Stimulated activated CD8-positive, alpha-beta memory T cell treated with anti-CD3 and anti-CD28 coated beads, Interleukin-15, amount 100 ng/mL, for 24 hours (primary cell): ENCODE results near the gene ZPLD1.

Source experiments
- DNase-seq: peaks from one replicate; pipeline ENCODE4 v3.0.0-alpha.2; 2020; ENCODE audit warnings: low read depth

The ZPLD1 gene

DNA sequence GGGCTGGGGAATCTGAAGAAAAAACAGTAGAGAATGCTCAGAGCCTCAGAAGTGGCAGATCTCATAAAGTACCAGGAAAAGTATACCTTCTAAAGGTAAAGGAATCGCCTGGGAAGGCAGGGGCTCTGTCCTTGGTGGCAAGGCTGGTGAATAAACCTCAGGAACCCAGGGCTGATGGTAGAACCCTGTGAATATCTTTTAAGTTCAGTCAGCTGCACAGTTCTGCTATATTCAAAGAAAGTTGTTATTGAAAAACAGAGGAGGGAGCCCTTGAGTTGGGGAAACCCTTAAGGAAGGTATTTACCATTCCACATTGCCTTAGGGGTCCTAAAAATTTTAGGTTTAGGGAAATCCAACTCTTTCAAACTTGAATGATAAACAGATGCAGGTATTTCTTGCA, 31.2 kb downstream of the ZPLD1 start:
- DNase-seq = no peak

DNA sequence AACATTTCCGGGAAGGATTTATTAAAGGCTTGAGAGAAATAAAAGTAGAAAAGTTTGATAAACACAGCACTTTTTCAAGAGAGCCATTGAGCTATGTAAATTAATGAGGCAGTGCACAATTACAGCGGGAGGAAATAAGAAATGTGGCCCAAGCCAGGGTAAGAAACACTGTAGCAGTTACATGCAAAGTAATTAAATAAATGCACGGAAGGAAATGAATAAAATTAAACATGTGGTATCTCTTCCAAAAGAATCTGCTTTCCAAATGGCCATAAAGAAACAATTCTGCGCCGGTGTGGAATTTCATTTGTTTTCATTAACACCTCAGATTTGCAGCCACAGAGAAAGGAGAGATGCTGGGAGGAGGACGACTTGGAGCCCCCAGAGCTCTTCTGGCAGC, 35.3 kb downstream of the ZPLD1 start:
- DNase-seq = no peak

DNA sequence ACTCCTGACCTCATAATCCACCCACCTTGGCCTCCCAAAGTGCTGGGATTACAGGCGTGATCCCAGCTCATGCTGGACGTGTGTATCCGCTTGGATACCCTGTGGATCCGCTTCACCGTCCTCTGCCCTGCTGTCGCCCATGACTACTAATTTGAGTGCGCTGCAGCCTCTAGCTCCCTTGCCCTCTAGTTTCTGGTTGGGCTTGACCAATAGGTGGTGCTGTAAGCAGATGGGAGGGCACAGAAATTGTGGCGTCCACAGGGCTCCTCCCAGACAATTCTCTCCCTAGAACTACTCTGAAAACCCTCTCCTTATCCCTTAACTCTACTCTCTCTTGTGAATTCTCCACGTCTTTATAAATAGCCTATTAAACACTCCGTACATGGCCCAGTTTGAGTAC, 36.2 kb downstream of the ZPLD1 start:
- DNase-seq = no peak

GRCh38 chr3:102471491-102471890, 36.7 kb downstream of the ZPLD1 start:
- no peak for DNase-seq

GRCh38 chr3:102473648-102474047, 38.8 kb downstream of the ZPLD1 start:
- DNase-seq = no peak

DNA sequence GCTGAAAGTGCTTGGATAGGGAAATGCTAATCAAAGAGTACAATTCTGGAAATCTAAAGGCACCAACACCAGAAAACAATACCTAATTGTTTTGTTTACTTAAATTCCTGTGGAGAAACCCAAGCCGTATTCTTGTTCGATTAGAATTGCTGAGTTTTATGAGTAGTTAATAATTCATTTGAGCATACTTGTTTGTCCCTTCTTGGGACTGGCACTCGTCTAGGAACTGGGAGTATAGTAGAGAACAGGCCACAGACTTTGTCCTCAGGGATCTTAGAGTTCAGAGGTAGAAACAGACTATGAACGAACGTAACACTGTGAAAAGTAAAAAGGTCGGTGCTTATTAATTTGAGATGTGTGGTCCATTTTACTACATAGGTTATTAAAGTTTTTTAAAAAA, 39.4 kb downstream of the ZPLD1 start:
- DNase-seq = no peak

- DNase-seq = no peak
Observed at GRCh38 chr3:102476198-102476597, 41.4 kb downstream of the ZPLD1 start.

GRCh38 chr3:102478160-102478559, 43.3 kb downstream of the ZPLD1 start:
- DNase-seq = no peak

DNA sequence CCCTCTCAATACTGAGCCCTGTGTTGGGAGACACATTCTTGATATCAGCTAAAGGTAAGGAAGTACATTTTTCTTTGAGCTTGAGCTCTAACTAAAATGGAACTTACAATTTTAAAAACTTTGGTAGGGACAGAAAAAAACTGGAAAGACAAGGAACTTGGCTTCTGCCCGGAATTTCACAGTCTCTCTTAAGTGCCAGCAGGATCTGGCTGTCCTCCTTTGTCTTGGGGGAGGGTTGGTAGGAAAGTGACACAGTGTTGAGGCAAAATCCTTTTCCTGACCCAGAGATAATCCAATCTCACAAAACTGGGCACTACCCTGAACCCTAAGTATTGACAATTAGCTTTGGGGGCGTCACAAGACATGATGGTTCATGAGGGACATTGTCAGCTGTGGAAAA, 45.3 kb downstream of the ZPLD1 start:
- no peak for DNase-seq

DNA sequence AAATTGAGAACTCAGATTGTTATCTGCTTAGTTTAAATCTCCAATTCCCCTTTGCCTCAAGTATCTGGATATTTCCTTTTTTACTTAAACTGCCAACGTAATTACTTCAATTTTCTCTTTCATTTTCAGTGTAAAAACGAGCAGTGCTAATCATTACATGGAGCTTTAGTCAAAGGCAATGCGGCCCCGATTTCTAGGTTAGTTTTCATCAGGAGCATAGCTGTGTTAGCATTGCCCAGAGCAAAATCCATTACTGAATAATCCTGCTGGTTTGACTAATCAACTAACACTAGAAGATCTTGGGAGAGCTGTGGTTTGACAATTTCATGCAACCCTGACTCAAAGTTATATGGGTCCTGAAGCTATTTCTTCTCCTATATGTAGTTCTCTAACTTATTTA, 46.2 kb downstream of the ZPLD1 start:
- DNase-seq = no peak

DNA sequence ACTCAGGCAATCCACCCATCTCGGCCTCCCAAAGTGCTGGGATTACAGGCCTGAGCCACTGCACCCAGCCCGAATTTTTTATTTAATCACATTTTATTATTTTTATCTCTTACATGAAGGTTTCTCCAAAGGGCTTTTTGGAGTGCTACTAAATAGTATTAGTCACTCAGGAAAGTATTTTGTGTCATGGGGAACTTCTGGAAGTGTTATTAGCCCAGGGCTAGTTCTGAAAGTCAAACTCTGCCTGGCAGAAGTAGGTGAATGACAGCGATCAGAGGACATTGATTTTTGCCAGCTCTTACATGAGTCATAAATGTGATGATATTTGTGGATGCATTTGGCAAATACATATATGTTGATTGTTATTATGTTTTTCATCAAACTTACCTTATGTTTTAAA, 48.7 kb downstream of the ZPLD1 start:
- DNase-seq = no peak

- DNase-seq = no peak
Observed at GRCh38 chr3:102484363-102484762, 49.5 kb downstream of the ZPLD1 start.

DNA sequence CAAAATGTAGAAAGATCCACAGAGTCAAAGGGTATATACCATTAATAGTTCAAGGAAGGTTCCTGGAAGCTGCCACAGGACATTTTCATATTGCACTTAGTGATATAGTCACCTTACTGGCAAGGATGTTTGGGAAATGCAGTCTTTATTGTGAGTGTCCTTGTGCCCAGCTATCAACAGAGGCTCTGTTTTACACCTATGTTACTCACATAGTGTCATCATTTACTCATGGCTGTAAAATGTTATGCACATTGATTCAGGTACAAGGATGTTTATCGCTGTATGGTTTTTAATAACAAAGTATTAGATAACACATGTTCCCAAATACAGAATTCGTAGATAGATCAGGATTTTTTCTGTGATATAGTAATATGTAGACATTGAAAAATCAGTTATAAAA, 50.9 kb downstream of the ZPLD1 start:
- no peak for DNase-seq

DNA sequence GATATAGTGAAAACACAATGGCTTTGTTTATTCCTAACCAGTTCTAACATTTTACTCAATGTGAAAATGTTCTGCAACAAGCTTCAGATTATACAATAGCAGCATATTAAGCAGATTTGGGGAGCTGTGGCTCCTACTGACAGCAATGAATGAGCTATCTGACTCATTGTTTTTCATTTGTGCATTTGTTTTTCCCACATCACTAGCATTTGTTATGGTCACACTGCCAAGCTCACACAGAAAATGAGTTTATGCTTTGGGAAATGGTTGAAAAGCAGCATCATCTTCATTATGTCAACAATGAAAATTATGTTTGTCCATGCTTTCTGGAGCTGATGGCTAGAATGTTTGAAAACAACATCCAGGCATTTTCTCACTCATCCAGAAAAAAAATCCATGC, 53.5 kb downstream of the ZPLD1 start:
- no peak for DNase-seq

- DNase-seq = no peak
Observed at GRCh38 chr3:102492300-102492699, 57.5 kb downstream of the ZPLD1 start.

DNA sequence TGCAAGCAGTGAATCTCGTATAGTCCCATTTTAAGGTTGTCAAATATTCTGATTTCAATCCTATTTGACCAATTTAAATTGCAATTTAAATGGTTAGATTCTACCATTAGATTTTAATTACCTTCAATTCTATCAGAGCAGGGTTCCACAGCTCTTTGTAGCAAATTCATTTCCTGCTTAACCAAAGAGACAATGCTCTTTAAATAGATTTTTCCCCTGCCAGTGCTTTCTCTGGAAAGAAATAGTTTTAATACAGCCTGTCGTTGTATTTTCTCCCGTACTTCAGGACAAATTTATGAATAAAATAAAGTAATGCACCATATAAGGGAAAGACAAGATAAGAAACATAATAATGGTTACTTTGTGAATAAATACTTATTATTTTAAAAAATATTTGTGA, 62.8 kb downstream of the ZPLD1 start:
- DNase-seq = no peak

DNA sequence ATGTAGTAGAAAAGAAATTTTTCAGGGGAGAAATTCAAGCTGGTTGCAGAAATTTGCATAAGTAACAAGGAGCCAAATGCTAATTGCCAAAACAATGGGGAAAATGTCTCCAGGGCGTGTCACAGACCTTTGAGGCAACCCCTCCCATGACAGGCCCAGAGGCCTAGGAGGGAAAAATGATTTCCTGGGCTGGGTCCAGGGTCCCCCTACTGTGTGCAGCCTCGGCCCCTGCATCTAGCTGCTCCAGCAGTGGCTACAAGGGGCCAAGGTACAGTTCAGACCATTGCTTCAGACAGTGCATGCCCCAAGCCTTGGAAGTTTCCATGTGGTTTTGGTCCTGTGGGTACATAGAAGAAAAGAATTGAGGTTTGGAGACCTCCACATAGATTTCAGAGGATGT, 70.7 kb downstream of the ZPLD1 start:
- DNase-seq = no peak

DNA sequence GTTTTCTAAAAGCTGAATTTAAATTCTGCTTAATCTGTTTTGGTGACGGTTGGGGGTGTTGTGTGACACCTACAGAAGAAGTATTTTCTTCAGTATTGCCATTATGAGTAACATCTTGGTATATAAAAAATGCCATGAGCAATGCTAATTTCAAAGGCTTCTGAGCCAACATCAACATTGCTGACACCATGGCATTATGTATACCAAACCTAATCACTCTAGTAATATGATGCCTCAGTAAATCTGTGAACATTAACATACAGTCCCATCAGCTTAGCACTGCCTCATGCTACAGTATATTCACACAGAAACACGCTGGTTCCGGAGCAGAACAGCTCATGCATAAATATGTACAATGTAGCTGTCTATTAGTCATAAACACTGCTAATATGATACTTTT, 75.8 kb downstream of the ZPLD1 start:
- no peak for DNase-seq

GRCh38 chr3:102511168-102511567, 76.4 kb downstream of the ZPLD1 start:
- DNase-seq = no peak

- no peak for DNase-seq
Observed at GRCh38 chr3:102511639-102512038, 76.8 kb downstream of the ZPLD1 start.

DNA sequence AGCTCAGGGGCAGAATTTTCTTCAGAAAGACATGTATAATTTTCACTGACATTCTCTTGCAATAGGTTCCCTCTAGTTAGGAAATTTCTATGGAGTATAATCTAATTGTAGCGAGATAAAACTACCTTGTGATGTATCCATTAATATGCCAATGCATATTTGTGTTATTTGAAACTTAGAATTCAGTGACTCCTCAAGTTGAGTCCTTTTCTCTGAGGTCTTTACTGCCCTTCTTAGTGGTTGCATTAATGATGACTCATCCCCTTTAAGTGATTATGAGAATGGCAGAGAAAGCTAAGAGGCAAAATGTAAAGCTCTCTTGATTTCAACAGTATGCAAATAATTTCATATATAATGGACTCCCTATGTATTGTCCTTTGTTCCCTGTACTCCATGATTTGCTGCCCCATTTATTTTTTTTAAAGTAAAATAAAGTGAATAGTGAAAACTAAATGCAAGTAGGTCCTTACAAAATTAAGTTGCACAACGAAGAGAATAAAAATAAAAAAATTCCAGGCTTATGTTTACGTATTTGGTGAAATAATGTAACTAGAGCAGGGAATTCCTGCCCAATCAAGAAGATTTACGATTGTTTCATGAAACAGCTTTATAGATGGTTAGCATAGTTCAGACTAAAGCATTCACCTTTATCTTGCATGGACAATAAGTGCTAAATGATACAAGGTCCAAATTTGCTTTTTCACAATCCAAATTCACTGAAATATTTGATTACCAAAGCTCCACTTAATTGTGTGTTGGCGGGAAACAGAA, 78.1 kb downstream of the ZPLD1 start:
- DNase-seq = no peak

GRCh38 chr3:102514241-102514640, 79.4 kb downstream of the ZPLD1 start:
- no peak for DNase-seq

DNA sequence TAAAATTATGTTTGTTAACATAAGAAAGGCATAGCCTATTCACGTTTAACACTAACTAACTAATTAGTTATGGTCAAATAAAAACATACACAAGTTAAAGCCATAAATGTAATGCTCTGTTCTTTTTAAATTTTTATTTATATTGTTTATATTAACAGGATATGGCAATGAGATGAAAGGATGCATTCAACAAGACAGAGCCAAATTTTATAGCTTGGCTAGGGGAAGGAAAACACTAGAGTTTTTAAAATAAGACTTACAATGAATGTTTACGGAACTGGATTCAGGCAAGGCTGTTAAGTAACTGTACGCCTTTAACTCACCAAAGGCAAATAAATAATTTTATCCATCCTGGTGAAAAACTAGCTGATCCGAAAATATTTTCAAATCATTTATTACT, 86.4 kb downstream of the ZPLD1 start:
- no peak for DNase-seq

- DNase-seq = no peak
Observed at GRCh38 chr3:102525624-102526023, 90.8 kb downstream of the ZPLD1 start.

GRCh38 chr3:102526865-102527264, 92.0 kb downstream of the ZPLD1 start:
- no peak for DNase-seq
